Activated CD4-positive, alpha-beta T cell treated with anti-CD3 and anti-CD28 coated beads for 4 hours (primary cell): ENCODE data around the gene STRIT1.
"Not testable (repeated sequence)": the region's sequence is repeated elsewhere in the genome, so short reads cannot be mapped to it uniquely, and the experiment has no call there.

ENCODE experiments used
- DNase-seq, 2 donors: peaks; one replicate each; pipeline ENCODE4 v3.0.0-alpha.2; 2020

STRIT1 gene

GRCh38 chr3:155262855-155263254, 30.6 kb downstream of the STRIT1 start:
- not testable (repeated sequence) for DNase-seq

- DNase-seq = no peak
Observed at GRCh38 chr3:155262295-155262694, 31.2 kb downstream of the STRIT1 start.

- DNase-seq = no peak
Observed at GRCh38 chr3:155254445-155254844, 39.0 kb downstream of the STRIT1 start.

- no peak for DNase-seq
Observed at GRCh38 chr3:155252535-155252934, 40.9 kb downstream of the STRIT1 start.

GRCh38 chr3:155252021-155252420, 41.5 kb downstream of the STRIT1 start:
- DNase-seq = no peak

- no peak for DNase-seq
Observed at GRCh38 chr3:155248531-155249187, 44.8 kb downstream of the STRIT1 start.

GRCh38 chr3:155244699-155245098, 48.8 kb downstream of the STRIT1 start:
- no peak for DNase-seq

- no peak for DNase-seq
Observed at GRCh38 chr3:155244216-155244615, 49.3 kb downstream of the STRIT1 start.

GRCh38 chr3:155243512-155243921, 50.0 kb downstream of the STRIT1 start:
- no peak for DNase-seq

- DNase-seq = no peak
Observed at GRCh38 chr3:155242342-155242741, 51.1 kb downstream of the STRIT1 start.

- DNase-seq = no peak
Observed at GRCh38 chr3:155241579-155241978, 51.9 kb downstream of the STRIT1 start.
